ENCODE results near the gene MIGA2.
"Not testable (repeated sequence)": the region's sequence is repeated elsewhere in the genome, so short reads cannot be mapped to it uniquely, and the experiment has no call there.

Gene MIGA2, protein sequence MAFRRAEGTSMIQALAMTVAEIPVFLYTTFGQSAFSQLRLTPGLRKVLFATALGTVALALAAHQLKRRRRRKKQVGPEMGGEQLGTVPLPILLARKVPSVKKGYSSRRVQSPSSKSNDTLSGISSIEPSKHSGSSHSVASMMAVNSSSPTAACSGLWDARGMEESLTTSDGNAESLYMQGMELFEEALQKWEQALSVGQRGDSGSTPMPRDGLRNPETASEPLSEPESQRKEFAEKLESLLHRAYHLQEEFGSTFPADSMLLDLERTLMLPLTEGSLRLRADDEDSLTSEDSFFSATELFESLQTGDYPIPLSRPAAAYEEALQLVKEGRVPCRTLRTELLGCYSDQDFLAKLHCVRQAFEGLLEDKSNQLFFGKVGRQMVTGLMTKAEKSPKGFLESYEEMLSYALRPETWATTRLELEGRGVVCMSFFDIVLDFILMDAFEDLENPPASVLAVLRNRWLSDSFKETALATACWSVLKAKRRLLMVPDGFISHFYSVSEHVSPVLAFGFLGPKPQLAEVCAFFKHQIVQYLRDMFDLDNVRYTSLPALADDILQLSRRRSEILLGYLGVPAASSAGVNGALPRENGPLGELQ

DNA sequence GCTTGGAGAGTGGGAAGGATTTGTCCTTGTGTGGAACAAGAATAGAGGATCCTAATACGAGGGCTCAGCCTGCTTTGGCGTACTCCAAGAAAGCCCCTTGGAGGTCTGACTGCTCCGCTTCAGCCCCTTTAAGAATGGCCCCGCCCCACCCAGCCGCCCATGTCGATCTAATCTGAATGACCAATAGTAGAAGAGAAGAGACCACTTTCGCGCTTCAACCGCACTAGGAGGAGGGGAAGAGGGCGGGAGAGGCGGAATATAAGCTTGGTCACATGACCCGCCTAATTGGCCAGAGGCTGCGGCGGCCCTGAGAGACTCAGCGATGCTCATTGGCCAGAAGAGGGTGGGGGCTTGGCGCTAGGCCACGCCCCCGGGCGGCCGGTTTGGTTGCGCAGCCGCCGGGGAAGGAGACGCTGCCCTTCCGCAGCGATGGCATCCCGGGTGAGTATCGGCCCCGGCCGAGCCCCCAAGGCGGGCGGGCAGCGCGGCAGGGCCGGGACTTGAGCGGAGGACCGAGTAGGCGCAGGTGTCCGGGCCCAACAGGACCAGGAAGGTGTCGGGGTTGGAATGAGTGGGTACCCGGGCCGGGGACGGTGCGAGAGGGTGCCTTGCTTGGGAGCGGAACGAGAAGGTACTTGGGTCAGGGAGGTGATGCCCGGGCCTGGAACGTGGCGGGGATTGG lies at the start of gene MIGA2:
Gene MIGA2 (plus strand): TSS at position 386 of the 682 bp plus-strand sequence. CDS start 3,969 bp downstream, outside the sequence.
- DNase-seq, result peak; percentile 99

DNA sequence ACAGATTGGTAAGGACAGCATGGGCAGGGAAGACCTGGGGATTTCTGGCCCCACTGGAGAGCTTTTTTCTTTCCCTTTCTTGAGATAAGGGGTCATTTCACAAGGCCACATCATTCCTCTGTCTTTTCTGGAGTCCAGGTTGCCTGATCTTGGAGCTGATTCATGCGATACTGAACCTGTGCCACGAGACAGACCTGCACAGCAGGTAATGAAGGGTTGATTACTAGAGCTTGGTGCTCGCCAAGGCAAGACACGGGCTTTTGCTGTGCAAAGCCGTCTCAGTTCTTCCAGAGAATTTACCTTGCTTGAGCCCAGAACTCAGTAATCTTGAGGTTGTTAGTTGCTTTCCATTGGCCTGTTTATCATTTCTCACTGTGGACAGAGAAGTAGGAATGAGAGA lies 49.8 kb upstream of the MIGA2 start:
- DNase-seq, result no peak

DNA sequence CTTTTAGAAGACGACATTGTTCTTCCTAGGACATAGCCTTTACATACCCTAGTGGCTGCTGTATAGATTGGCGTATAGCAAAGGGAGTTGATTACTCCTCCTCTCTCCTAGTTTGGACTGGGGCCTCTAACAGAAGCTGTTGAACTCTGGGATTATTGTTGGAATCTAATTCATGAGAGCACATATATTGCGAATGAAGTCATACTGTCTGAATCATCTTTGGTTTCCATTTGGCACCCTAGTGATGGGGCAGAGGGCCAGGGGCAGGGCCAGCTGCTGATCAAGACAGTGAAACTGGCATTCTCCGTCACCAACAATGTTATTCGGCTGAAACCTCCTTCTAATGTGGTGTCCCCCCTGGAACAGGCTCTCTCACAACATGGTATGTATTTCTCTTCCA lies 48.6 kb upstream of the MIGA2 start:
- DNase-seq, result no peak

DNA sequence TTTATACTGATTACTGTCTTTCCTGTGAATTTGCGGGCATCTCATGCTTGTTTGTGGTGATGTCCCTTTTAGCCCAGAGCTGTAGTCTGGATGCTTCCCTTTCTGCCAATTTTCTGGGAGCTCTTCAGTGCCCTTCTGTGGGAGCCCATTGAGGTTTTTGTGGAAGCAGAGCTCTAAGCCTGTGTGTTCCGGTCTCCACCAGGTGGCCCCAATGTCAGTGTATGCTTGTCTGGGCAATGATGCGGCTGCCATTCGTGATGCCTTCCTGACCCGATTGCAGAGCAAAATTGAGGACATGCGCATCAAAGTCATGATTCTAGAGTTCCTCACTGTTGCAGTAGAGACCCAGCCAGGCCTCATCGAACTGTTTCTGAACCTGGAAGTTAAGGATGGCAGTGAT lies 43.4 kb upstream of the MIGA2 start:
- no peak for DNase-seq

DNA sequence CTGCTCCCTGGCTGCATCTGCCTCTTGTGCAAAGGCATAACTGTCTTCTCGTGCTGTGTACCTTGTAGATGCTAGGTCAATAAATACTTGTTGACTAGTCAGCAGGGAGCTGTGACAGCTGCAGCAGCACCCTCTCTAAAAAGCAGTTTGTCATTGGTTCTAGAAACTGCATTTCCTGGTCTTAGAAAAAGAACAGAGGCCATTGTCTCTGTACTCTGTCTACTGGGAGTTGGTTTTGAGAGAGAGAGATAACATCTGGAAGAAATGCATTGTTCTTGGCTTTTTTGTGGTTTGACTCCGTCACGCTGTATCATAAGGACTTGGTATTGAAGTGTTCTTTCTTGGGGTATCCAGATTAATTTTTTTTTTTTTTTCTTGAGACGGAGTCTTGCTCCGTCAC lies 40.6 kb upstream of the MIGA2 start:
- no peak for DNase-seq

DNA sequence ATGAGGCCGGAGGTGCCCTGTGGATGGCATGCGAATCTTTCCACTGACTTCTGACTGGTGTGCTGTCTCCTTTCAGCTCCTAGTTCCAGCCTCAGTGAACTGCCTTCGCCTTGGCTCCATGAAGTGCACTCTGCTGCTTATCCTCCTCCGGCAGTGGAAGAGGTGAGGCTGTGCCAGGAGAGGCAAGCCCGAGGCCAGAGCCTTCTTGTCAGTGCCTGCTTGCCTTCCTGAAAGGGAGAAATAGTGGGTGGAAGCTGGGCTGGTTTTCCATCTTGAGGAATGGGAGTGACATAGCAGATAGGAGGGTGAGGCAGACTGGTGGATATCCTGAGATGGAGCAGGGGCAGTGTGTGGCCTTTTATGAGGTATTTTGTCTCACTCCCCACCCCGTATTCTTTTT lies 38.0 kb upstream of the MIGA2 start:
- no peak for DNase-seq

DNA sequence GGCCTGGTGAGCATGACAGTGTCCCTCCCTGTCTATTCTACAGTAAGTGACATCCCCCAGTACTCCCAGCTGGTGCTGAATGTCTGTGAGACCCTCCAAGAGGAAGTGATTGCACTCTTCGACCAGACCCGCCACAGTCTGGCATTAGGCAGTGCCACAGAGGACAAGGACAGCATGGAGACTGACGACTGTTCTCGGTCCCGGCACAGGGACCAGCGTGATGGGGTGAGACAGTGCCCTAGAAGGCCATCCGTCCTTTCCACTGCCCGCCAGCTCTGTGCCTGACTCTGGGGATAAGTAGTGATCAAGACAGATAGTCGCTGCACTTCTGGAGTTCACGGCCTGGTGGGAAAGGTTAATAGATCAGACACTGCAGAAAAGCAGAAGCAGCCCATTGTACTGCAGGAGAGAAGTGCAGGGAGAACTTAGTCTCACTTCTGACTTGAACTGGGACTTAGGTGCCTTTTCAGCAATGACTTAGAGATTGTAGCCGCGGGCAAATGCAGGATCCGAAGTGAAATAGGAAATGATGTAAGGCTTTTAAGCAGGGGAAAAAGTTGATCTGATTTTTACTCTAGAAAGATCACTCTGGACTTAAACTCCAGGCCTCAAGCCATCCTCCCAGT lies 36.7 kb upstream of the MIGA2 start:
- peak; percentile 87 for DNase-seq

DNA sequence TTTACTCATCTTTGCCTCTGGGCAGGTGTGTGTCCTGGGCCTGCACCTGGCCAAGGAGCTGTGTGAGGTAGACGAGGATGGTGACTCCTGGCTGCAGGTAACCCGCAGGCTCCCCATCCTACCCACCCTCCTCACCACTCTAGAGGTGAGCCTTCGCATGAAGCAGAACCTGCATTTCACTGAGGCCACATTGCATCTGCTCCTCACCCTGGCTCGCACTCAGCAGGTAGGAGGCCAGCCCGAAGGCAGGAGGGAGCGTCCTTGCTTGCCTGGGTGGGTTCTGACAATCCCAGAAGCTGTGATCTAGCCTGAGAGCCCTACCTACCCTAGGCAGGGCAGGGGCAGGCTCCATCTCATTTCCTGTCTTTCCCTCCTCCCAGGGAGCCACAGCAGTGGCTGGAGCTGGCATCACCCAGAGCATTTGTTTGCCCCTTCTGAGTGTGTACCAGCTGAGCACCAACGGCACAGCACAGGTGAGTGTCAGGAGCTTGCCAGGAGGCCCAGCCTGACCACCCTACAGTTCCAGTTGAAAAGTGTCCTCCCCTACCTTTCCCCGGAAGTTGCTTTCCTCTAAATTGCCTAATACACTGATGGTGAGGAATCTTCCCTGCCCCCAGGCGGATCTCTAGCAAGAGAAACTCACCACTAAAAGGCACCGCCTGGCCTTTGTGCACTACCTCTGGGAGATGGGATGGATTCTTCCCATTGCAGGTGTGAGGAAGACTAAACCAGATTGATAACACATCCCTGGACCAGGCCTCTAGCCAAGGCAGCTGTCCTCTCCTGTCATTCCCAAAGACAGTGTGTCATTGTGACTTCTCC lies 34.7 kb upstream of the MIGA2 start:
- no peak for DNase-seq

DNA sequence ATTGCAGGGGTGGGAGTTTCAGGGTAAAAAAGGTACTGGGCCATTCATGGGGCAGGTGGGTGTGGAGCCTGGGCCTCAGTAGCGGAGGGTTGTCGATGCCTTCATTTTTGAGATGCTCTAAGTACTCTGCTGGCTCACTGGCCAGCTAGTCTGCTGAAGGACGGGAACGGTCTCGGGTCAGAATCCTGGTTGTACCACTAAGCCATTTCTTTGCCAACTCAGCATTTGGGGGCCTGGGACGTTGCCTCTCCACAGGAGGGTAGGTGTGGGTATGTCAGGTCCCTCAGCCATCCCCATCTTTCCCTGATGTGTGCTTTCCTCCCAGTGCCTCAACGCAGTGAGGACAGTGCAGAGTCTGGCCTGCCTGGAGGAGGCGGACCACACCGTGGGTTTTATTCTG lies 33.4 kb upstream of the MIGA2 start:
- no peak for DNase-seq

DNA sequence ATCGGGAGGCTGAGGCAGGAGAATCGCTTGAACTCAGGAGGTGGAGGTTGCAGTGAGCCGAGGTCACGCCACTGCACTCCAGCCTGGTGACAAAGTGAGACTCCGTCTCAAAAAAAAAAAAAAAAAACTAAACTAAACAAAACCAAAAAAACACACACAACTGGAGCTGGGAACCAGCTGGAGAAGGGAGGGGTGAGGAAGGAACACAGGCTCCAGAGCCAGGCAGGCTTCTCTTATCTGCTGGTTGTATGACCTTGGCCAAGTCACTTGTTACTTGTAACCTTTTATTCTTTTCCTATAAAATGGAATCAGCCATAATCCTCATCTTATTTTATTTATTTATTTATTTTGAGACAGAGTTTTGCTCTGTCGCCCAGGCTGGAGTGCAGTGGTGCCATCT lies 32.3 kb upstream of the MIGA2 start:
- DNase-seq, result not testable (repeated sequence)

DNA sequence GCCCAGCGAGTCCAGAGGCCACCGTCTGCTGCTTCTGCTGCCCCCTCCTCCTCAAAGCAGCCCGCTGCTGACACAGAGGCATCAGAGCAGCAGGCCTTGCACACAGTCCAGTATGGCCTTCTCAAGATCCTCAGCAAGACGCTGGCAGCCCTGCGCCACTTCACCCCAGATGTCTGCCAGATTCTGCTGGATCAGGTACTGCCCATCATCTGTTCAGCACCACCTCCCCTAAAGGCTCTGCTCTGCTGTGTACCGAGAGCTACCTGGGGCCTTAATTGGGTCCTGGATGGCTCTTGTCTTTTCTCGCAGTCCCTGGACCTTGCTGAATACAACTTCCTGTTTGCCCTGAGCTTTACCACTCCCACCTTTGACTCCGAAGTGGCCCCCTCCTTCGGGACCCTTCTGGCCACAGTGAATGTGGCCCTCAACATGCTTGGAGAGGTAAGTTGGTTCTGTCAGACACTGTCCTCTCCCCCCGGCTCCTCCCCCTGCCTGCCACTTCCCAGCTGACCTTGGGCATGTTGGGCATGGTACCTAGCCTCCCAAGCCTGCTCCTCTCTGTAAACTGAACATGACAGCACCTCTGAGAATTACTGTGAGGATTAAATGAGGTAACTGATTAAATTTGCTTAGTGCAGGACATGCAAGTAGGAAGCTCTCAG lies 31.0 kb upstream of the MIGA2 start:
- DNase-seq, result no peak

DNA sequence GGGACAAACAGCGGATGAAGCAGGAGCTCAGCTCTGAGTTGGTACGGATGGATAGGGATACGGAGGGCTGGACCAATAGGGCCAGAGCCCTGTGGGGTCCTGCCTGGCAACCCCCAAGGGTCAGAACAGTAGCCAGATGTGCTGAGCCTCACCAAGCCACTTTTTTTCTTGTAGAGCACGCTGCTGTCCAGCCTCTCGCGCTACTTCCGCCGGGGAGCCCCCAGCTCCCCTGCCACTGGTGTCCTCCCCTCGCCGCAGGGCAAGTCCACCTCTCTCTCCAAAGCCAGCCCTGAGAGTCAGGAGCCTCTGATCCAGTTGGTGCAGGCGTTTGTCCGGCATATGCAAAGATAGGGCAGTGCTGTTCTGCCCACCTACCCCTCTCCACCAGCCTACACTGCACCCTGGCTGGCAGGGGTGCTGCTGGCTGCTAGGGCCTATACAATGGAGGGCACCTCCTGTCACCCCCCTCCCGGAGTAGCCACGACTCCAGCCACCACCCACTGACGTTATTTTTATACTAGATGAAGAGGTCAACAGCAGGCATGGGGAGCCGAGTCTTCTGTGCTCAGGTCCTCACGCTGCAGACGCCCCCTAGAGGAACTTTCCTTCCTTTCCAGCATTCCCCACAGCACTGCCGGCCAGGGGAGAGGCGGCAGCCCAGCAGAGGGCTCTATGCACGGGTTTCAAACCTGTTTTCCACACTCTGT lies 29.9 kb upstream of the MIGA2 start:
- DNase-seq, result peak; percentile 71

DNA sequence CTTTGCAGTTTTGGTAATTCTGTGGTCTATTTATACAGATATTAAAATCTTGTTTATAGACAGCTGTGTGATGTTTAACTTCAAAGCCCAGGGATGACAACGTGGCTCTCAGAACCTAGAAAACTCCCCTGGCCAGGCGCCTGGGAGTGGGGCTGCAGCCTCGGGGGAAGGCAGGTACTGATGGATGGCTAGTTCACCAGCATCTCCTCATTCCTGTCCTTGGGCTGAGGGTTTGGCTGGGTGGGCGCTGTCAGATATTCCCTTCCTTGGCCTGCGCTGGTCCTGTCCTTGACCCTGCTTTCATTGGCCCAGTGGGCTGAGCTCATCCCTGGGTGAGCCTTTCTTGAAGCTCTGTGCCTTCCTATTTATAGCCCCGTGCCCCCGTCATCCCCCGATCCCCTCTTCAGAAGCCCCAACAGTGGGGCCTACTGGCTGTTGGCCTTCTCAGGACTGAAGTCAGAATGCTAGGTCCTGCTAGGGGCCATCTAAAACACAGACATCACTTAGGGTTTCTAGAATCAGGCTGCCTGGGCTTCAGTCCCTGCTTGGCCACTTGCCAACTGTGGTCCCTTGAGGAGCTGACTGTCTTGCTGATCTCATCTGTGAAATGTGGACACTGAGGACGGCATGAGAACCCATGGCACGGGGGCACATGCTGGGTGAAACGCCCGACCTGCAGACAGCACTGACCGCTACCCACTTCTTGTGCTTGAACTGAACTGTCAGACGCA lies 29.2 kb upstream of the MIGA2 start:
- DNase-seq, result no peak

DNA sequence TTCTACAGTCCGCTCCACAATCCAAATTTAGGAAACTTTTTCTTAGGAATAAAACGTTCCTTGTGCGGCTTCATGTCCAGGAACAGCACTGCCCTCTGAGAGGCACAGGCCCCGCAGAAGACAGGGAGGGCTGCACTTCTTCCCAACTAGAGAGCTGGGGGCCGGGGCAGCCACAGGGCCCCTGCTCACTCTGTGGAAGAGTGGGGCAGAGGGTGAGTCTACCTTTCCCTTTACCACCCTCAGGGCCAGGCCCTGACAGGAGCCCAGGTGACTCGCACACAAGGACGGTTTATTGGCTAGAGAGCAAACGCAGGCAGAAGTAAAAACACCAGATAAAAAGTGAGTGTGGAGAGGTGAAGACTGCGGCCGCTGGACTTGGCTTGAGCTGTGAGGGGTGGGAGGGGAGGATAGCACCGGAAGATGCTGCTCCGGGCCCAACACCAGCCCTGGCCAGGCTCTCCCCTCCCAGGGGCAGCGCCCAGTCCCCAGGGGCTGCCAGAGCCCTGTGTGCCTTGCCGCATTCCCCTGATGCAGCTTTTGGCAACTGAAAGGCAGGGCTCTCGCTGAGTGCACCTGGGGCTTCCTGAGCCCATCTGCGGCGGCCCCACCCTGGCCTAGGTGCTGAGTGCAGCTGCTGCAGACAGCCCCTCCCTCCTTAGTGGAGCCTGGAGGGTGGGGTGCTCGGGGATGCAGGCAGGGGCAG lies 28.5 kb upstream of the MIGA2 start:
- DNase-seq, result no peak

DNA sequence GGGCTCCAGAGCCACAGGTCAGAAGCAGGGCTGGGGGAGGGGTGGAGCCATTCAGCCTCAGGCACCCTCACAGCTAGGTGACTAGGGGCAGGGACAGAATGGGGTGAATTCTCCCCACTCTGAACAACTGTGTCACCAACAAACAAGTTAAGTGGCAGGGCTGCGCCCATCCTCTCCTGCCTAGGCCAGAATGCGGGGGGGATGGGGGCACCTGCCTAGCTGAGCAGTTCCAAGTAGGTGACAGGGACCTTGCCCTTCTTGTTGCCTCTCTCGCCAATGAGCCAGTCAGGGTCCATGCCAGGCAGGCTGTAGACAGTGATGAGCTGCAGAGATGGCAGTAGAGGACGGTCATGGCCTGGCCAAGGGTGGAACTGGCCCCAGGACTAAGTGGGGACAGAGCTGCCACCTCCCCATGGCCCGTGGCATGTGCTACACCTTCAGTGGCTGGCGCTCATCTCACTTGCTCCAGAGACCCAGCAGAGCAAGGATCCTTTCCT lies 27.9 kb upstream of the MIGA2 start:
- no peak for DNase-seq

DNA sequence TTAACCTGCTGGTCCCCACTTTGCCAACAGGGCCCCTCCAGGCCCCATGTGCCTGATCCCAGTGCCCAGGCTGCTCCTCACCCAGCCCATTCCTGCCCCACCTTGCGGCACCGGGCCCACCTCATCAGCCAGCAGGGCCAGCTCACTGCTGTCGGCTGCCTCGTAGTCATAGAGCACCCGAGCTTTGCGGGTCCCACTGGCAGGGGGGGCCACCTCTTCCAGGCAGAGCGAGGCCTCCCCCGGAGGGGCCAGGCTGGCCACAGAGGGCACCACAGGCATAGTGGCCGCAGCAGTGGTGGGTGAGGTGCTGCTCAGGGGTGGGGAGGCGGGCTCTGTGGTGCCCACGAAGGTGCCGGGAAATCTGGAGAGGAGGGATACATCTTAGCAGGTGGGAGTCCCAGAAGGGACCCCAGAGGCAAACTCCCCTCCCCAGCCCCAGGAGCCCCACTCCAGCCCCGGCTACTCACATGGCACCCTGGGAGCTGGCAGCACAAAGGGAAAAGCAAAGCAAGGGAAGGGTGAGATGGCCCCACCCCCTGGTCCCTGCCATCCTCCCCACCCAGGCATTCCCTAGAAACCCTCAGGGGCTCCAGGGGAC lies 27.3 kb upstream of the MIGA2 start:
- no peak for DNase-seq

DNA sequence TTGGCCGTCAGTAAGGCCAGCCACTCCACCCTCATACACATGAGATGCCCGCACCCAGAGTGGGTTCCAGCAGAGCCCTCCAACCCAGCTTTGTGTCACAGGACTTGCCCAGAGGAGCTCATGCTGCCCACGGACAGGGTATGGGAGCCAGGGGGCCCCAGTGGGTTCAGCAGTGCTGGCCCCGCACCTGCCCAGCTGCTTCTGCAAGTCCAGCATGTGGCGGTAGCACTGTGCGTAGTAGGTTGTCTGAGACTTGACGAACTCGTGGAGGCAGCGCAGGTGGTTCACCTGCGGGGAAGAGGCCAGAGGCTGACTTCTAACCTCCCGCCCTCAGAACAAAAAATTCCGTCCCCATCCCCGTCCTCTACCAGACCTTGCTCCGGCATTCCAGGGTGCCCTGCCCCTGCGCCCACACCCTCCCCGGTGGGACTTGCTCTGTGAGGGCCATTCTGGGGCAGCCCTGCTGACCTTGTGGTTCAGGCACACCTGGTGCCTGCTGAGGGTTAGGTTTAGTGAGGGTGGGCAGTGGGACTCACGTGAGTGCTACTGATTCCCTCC lies 26.8 kb upstream of the MIGA2 start:
- no peak for DNase-seq

DNA sequence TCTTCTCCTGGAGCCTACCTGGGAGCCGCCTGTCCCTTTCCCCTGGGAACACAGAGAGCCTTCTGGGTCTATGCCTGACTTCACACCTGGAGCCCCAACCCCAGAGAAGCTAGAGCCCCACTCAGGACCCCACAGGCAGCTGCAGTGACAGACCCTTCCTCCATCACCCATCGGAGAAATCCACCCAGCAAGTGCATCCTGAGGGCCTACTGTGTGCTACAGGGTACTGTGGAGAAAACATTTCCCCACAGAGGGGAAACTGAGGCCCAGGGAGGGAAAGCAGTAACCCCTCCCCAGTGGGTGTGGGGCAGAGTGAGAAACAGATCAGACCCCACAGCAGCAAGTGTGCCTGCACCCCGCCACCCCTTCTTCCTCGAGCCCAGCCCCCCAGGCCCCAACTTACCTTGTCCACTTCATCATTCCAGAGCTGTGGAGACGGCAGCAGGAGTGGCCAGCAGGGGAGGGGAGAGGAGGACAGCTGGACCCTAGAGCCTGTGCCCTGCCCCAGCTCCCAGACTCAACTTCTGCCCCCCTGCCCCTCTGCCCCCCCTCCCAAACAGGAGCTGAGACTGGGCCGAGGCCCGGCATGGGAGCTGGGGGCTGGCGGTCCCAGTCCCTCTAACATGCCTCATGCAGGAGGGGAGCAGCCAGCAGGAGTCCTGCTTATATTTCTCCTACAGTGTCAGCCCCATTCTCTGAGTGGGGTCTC lies 26.0 kb upstream of the MIGA2 start:
- DNase-seq, result no peak

DNA sequence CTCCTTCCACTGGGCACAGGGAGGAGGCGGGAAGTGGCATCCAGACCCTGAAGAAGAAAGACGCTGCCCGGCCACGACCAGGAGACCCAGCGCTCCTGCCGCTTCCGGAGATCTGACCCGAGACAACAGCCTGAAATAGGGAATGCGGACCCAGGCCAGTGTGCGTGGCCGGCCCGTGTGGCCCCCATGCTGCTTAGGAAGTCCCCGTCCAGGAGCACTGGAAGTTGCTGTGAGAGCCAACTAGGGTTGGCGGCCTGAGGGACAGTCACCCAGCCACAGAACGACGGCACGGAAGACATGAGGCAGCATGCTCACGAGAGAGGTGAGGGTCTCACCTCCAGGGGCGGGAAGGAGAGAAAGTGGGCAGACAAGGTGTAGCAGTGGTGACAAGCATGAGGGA lies 25.3 kb upstream of the MIGA2 start:
- DNase-seq, result no peak

Measured in MV-4-11 (cell line).